Heart left ventricle (tissue), 16 donors: ENCODE data around the gene MAP3K4. TPM values are rescaled to one million over a fixed set of nuclear protein-coding genes. Genes with fewer than 3 reads are reported as not detected.

ENCODE experiments used
- ATAC-seq, 4 donors: fragments of 200-7000 bp; cut with Tn5 transposase; one replicate each; pipeline ENCODE4 v1.9.1; 2020 to 2022; ENCODE audit warnings: moderate library complexity in 4 of 4, mild to moderate bottlenecking in 3 of 4, moderate number of reproducible peaks in 1 of 4
- DNase-seq, 5 donors: peaks; one replicate each; pipeline ENCODE4 v3.0.0-alpha.2; 2020
- H3K27ac ChIP-seq, 12 donors: fragments of 200-600 bp; sonication (generic) in 4 of 12; one replicate each; pipeline versions ENCODE4 v1.5.0 to v1.8.0; 2016 to 2022; ENCODE audit warnings: mild to moderate bottlenecking in 2 of 12
- H3K27me3 ChIP-seq, 9 donors: fragments of 200-600 bp; sonication (generic) in 2 of 9; one replicate each; pipeline versions ENCODE4 v1.5.1 to v1.8.0; 2016 to 2022; ENCODE audit warnings: mild to moderate bottlenecking in 3 of 9
- H3K36me3 ChIP-seq, 9 donors: fragments of 200-600 bp; sonication (generic) in 2 of 9; one replicate each; pipeline versions ENCODE4 v1.5.0 to v1.8.0; 2018 to 2022; ENCODE audit warnings: mild to moderate bottlenecking in 2 of 9
- H3K4me1 ChIP-seq, 12 donors: fragments of 200-600 bp; sonication (generic) in 4 of 12; one replicate each; pipeline versions ENCODE4 v1.5.0 to v1.8.0; 2016 to 2022; ENCODE audit warnings: mild to moderate bottlenecking in 3 of 12
- H3K4me3 ChIP-seq, 12 donors: fragments of 200-600 bp; sonication (generic) in 4 of 12; one replicate each; pipeline versions ENCODE4 v1.5.0 to v1.8.0; 2017 to 2022; ENCODE audit warnings: mild to moderate bottlenecking in 9 of 12, moderate library complexity in 4 of 12
- H3K9me3 ChIP-seq, 12 donors: fragments of 200-600 bp; sonication (generic) in 4 of 12; one replicate each; pipeline versions ENCODE4 v1.5.0 to v1.8.0; 2016 to 2022; ENCODE audit warnings: mild to moderate bottlenecking in 1 of 12
- POLR2A ChIP-seq, 2 donors: fragments of 450-650 bp; IDR thresholded peaks; one replicate each; pipeline ENCODE4 v1.6.1; 2017; ENCODE audit warnings: antibody characterized with exemption in 2 of 2, mild to moderate bottlenecking in 2 of 2, moderate library complexity in 2 of 2
- whole genome bisulfite sequencing, 4 donors: extraction: QIAGEN DNeasy Blood & Tissue Kit in 2 of 4; methylation state at CpG; one replicate each; pipeline versions ENCODE4 v1.1.5 to v1.1.7; 2013 to 2018; 5-methylcytosine and 5-hydroxymethylcytosine counted together
- intact Hi-C, 10 donors: fragments of 100-400 bp; cut with DNase I; formaldehyde crosslinking; loops; one replicate each; pipeline versions ENCODE4 v1.11.1 to v1.14.2; 2022
- polyA plus RNA-seq, 2 donors: library from polyadenylated mRNA; stranded (reverse); fragments of 200-250 nt; gene quantifications; one replicate each; pipeline ENCODE4 v1.2.3, GENCODE V29; 2013
- total RNA-seq, 9 donors: library from RNA; depleted of rRNA in 2 of 9; stranded (reverse); fragments of >200 nt in 2 of 9; fragmentation: NEBNext Ultra II Directional in 3 of 9; extraction: Animal tissue kit (Norgen Biotek cat#: 25700) in 3 of 9; gene quantifications; one replicate each; pipeline versions ENCODE4 v1.1.0 to v1.2.4, GENCODE V29; 2016 to 2023
- TF ChIP-seq, protein P1 (sequence below), 12 donors: fragments of 200-600 bp; sonication (generic) in 4 of 12; IDR thresholded peaks; one replicate each; pipeline versions ENCODE4 v1.5.0 to v1.8.0; 2018 to 2022; ENCODE audit warnings: antibody characterized with exemption in 12 of 12, mild to moderate bottlenecking in 5 of 12
- donor health status: ischemic (EF 13 %, LVEDD 7.1; RV severe dilation, severe dysfunction).
- donor health status: healthy with polysubstance abuse.
- donor health status: DM: no; HTN: yes; CAD: no.
- donor health status: DM: no; HTN: no; CAD: no.
- donor health status: ischemic (EF 25% LVEDD 6.9; RV normal size, moderate dysfunction).
- donor health status: ischemic (EF 25% LVEDD 5.7; RV mildly dilated, moderate dysfunction).
- donor health status: healthy.
- donor health status: DM: yes; HTN: yes; CAD: no.
- donor health status: ischemic (EF 35%, LVEDD 5.7; RV mildly dilated, moderate dysfunction).
- donor health status: nonischemic (EF 11% LVEDD 7.7; RV severe dilation, severe dysfunction).
- donor health status: DM: yes; HTN: yes; CAD: no.
- donor health status: PGD.
- donor health status: ischemic (EF 29% LVEDD 5.4; RV normal size, mild dysfunction).
- donor health status: nonischemic (EF 23%, LVEDD 6.1; RV moderate dilation, normal function).

The MAP3K4 gene
- total and polyA plus RNA-seq, 11 donors: 9.2 to 39.1 (median 28.4) TPM

DNA sequence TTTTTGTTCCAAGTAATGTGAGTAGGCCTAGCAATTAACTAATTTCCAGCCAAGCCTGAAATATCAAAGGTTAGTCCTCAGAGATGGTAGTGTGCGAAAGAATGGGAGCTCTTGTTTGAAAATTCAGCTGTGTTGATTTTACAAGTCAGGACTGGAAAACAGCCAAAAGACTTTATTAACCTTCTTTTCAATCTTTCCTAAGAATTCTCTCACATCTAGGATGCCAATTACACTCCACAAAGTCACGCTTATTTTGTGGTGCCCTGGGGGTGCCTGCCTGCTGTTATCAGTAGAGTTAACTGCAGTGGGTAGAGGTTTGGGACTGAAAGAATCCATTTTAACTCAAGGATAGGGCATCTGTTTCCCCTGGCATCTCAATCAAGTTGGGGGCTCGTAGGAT is 30.7 kb upstream of the MAP3K4 start:
- intact Hi-C loops: no loop called here
- TF ChIP-seq, protein P1, sequence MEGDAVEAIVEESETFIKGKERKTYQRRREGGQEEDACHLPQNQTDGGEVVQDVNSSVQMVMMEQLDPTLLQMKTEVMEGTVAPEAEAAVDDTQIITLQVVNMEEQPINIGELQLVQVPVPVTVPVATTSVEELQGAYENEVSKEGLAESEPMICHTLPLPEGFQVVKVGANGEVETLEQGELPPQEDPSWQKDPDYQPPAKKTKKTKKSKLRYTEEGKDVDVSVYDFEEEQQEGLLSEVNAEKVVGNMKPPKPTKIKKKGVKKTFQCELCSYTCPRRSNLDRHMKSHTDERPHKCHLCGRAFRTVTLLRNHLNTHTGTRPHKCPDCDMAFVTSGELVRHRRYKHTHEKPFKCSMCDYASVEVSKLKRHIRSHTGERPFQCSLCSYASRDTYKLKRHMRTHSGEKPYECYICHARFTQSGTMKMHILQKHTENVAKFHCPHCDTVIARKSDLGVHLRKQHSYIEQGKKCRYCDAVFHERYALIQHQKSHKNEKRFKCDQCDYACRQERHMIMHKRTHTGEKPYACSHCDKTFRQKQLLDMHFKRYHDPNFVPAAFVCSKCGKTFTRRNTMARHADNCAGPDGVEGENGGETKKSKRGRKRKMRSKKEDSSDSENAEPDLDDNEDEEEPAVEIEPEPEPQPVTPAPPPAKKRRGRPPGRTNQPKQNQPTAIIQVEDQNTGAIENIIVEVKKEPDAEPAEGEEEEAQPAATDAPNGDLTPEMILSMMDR (IDR thresholded peaks at IDR 0.05): no peak
- no peak for TF ChIP-seq POLR2A (IDR thresholded peaks at IDR 0.05)
- H3K4me1 ChIP-seq: no peaks in the 10 kb centered on the region
- H3K27me3 ChIP-seq: no peaks in the 10 kb centered on the region
- 68 to 77% (median 75%) methylated on average over 3 of the region's 3 CpGs for WGBS, 4 donors
- no peaks in the 10 kb centered on the region for H3K36me3 ChIP-seq
- no peak overlapping the region for H3K27ac ChIP-seq
- no peak for ATAC-seq
- no peak overlapping the region for H3K4me3 ChIP-seq
- DNase-seq: no peak
- no peaks in the 10 kb centered on the region for H3K9me3 ChIP-seq

DNA sequence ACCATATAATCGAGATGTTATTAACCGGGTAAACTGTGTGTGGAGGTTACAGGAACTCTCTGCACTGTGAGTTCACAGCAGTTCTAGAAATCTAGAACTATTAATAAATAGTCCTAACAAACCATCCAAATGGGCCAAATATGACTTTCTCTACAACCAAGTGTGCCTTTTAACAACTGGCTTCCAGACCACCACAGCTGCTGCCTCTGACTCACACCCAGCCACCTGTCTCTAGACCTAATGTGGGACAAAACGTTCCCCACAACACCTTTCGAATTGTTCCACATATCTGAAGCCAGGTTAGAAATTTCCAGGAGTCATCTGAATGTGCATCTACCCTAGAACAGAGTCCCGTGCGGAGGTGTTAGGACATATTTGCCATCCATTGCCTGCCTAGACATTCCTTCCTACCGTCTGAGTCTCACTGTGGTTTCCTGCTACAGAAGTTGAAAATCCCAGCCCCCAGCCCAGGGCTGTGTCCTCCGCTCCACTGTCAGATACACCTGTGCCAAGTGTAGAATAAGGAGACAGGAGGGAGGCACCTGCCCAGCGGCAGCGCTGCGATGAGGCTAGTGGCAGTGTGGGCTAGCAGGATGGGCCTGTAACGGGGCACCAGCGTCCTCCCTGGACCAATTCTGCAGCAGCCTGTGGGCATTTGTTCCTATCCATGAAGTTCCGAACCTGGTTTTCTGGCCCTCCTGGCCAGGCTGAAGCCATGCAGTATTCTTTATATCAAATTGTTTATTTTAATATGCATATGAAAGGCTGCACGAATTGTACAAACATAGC is 28.5 kb upstream of the MAP3K4 start:
- ATAC-seq: no peak
- Histone ChIP-seq H3K27ac (no peak overlapping the region), H3K4me3 (no peak overlapping the region), H3K4me1 (peaks cover 0 to 6% (median 0%) of the 10 kb centered on the region in 12 donors), H3K36me3 (no peaks in the 10 kb centered on the region), H3K9me3 (no peaks in the 10 kb centered on the region), H3K27me3 (no peaks in the 10 kb centered on the region)
- TF ChIP-seq, protein P1 (IDR thresholded peaks at IDR 0.05): no peak
- no peak for TF ChIP-seq POLR2A (IDR thresholded peaks at IDR 0.05)
- DNase-seq: no peak
- WGBS, 4 donors: 81 to 89% (median 87%) methylated on average over 14 to 15 of the region's 15 CpGs
- intact Hi-C loops: no loop called here

DNA sequence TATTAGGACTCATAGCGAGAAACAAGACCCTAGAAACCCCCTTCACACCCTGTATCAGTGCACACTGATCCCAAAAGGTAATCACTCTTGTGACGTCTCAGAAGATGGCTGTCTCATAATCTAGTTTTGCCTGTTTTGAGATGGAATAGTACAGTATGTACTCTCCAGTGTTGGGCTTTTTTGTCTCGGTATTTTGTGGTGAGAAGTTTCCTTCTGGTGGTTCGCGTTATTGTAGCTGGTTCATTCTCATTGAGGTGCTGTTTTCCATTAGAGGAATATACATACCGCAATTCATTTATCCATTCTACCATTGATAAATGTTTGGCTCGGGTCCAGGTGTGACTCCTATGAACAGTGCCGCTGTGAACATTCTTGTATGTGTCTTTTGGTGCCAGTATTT is 27.9 kb upstream of the MAP3K4 start:
- Histone ChIP-seq H3K9me3 (no peaks in the 10 kb centered on the region), H3K4me1 (peaks cover 0 to 6% (median 0%) of the 10 kb centered on the region in 12 donors), H3K27me3 (no peaks in the 10 kb centered on the region), H3K36me3 (no peaks in the 10 kb centered on the region), H3K4me3 (no peak overlapping the region), H3K27ac (no peak overlapping the region)
- DNase-seq (no peak), ATAC-seq (no peak)
- TF ChIP-seq POLR2A (IDR thresholded peaks at IDR 0.05): no peak
- TF ChIP-seq, protein P1 (IDR thresholded peaks at IDR 0.05): no peak
- 79 to 81% (median 80%) methylated on average over 8 of the region's 8 CpGs for WGBS, 4 donors
- intact Hi-C loops: no loop called here

DNA sequence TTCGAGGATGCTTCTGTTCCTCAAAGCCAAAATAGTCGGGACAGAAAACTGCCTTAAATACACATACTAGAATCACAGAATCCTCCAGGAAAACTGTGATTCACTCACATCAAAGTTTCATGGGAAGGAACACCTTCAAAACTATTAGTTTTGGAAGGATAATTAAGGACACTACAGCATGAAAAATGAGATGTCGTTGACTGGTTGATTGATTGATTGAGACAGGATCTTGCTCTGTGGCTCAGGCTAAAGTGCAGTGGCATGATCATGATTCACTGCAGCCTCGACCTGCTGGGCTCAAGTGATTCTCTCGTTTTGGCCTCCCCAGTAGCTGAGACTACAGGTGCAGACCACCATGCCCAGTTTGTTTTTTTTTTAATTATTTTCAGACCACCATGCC is 25.7 kb upstream of the MAP3K4 start:
- intact Hi-C loops: no loop called here
- Histone ChIP-seq H3K9me3 (no peaks in the 10 kb centered on the region), H3K27me3 (no peaks in the 10 kb centered on the region), H3K36me3 (no peaks in the 10 kb centered on the region), H3K4me3 (no peak overlapping the region), H3K27ac (no peak overlapping the region), H3K4me1 (peaks cover 0 to 6% (median 0%) of the 10 kb centered on the region in 12 donors)
- TF ChIP-seq, protein P1 (IDR thresholded peaks at IDR 0.05): no peak
- no peak for TF ChIP-seq POLR2A (IDR thresholded peaks at IDR 0.05)
- WGBS, 4 donors: 78 to 85% (median 81%) methylated on average over 5 of the region's 5 CpGs
- DNase-seq (no peak), ATAC-seq (no peak)
